ENCODE results near the gene PPP1R8. TPM values are rescaled to one million over a fixed set of nuclear protein-coding genes. Genes with fewer than 3 reads are reported as not detected.
"Not testable (repeated sequence)": the region's sequence is repeated elsewhere in the genome, so short reads cannot be mapped to it uniquely, and the experiment has no call there.

The PPP1R8 gene
- total RNA-seq, result 10 to 100 TPM; 28.3 to 52.0 TPM

- peaks cover 11 to 19% of the 10 kb centered on the region in 2 donors for H3K36me3 Mint-ChIP-seq
Observed at GRCh38 chr1:27830621-27831440, at the start of gene PPP1R8. Gene PPP1R8 (plus strand): TSS chr1:27830782. CDS start chr1:27830836, 54 bp downstream.

GRCh38 chr1:27782950-27783349, 47.6 kb upstream of the PPP1R8 start:
- DNase-seq (ENCODE audit: low spot score in 2 of 2) (no peak), ATAC-seq (no peak)
- no peaks in the 10 kb centered on the region for H3K9me3 Mint-ChIP-seq
- no peaks in the 10 kb centered on the region for H3K36me3 Mint-ChIP-seq
- H3K27ac Mint-ChIP-seq, result no peak overlapping the region

More at GRCh38 chr1:27830621-27831440, at the start of gene PPP1R8:
- Mint-ChIP-seq H3K27ac (peak within 1 kb of the TSS; percentile 95), H3K9me3 (no peaks in the 10 kb centered on the region)
- DNase-seq (ENCODE audit: low spot score in 2 of 2), result peak; percentile 88
- ATAC-seq, result peak; percentile 97 to 99

DNA sequence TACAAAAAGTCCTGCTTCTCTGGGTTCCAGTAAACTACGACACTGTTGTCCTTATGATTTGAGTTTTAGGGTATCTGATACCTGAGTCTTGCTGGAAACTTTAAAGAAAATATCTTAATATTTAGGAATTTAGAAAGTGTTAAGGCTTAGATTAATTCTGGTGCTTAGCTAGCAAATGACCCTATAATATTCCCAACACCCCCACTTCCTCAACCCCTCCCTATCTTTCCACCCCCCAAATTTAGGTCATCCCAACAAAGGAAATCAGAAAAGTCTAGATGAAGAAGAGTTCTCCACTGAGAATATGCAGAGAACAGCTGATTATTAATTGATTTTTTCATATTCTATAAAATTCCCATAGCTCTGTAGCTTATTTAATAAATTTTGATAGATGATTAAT, 45.9 kb upstream of the PPP1R8 start:
- Mint-ChIP-seq H3K36me3 (peaks cover 1 to 8% of the 10 kb centered on the region in 2 donors), H3K27ac (no peak overlapping the region), H3K9me3 (no peaks in the 10 kb centered on the region)
- DNase-seq (ENCODE audit: low spot score in 2 of 2) (no peak), ATAC-seq (no peak)

- Mint-ChIP-seq H3K36me3 (peaks cover 8 to 16% of the 10 kb centered on the region in 2 donors), H3K9me3 (no peaks in the 10 kb centered on the region), H3K27ac (no peak overlapping the region)
- ATAC-seq (no peak), DNase-seq (ENCODE audit: low spot score in 2 of 2) (no peak)
Observed at GRCh38 chr1:27785781-27786455, 44.7 kb upstream of the PPP1R8 start.

DNA sequence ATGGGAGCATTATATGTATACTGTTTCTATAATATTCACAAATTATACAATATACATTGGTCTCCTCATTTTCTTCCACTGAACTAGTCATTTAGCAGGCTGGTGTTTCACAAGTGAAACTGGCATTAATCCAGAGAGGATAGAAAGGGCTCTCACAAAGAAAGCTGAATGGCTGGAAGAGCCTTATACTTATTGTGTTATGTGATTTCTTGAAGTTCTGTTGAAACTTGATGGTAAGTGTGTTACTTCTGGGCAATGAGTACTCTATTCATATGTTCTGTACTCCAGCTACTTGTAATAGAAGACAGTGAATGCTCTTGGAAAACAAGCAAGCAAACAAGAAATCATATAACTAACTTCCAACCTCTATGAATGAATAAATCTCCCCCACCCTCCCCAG, 42.7 kb upstream of the PPP1R8 start:
- Mint-ChIP-seq H3K36me3 (peaks cover 8 to 20% of the 10 kb centered on the region in 2 donors), H3K9me3 (no peaks in the 10 kb centered on the region), H3K27ac (no peak overlapping the region)
- DNase-seq (ENCODE audit: low spot score in 2 of 2), result no peak
- ATAC-seq, result no peak

- H3K9me3 Mint-ChIP-seq, result no peaks in the 10 kb centered on the region
Observed at GRCh38 chr1:27789540-27790041, 41.0 kb upstream of the PPP1R8 start.

DNA sequence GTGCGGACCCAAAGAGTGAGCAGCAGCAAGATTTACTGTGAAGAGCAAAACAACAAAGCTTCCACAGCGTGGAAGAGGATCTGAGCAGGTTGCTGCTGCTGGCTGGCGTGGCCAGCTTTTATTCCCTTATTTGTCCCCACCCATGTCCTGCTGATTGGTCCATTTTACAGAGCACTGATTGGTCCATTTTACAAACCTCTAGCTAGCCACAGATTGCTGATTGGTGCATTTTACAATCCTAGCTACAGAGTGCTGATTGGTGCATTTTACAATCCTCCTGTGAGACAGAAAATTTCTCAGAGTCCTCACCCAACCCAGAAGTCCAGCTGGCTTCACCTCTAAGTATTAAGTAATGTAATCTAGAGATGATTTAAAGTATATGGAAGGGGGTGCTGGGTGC, 40.3 kb upstream of the PPP1R8 start:
- DNase-seq (ENCODE audit: low spot score in 2 of 2); ATAC-seq; H3K9me3 Mint-ChIP-seq; H3K27ac Mint-ChIP-seq: not testable (repeated sequence)
- H3K36me3 Mint-ChIP-seq, result peaks cover 8 to 25% of the 10 kb centered on the region in 2 donors

More at GRCh38 chr1:27789540-27790041, 41.0 kb upstream of the PPP1R8 start:
- H3K27ac Mint-ChIP-seq, result no peak overlapping the region
- DNase-seq (ENCODE audit: low spot score in 2 of 2) (no peak), ATAC-seq (no peak)
- peaks cover 8 to 25% of the 10 kb centered on the region in 2 donors for H3K36me3 Mint-ChIP-seq

DNA sequence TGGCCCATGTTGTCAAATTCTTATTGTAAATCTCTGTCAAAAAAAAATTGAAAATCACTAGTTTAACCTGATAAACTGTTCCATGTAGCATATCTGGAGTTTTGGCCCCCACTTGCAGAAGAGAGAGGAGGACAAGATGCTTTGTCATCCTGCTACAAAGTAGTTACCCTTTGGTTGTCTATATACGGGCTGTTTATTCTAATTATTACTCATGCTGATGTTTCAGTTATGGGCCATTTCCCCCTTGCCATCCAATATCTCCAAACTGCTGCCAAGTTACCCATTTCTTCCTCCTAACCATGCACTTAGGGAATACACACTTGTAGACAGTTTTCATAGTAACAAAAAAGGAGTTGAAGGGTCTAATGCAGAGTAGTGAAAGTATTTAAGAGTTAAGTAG, 35.0 kb upstream of the PPP1R8 start:
- DNase-seq (ENCODE audit: low spot score in 2 of 2), result no peak

GRCh38 chr1:27804791-27805190, 25.8 kb upstream of the PPP1R8 start:
- peaks cover 4 to 20% of the 10 kb centered on the region in 2 donors for H3K36me3 Mint-ChIP-seq
- ATAC-seq, result peak in 1 of 2 donors; percentile 81
- no peak overlapping the region for H3K27ac Mint-ChIP-seq
- no peaks in the 10 kb centered on the region for H3K9me3 Mint-ChIP-seq
- DNase-seq (ENCODE audit: low spot score in 2 of 2), result no peak

More for the DNA sequence above, 35.0 kb upstream of the PPP1R8 start:
- Mint-ChIP-seq H3K27ac (peak overlapping the region in 1 of 2 donors; percentile 25), H3K9me3 (no peaks in the 10 kb centered on the region), H3K36me3 (peaks cover 6 to 22% of the 10 kb centered on the region in 2 donors)
- ATAC-seq, result no peak

DNA sequence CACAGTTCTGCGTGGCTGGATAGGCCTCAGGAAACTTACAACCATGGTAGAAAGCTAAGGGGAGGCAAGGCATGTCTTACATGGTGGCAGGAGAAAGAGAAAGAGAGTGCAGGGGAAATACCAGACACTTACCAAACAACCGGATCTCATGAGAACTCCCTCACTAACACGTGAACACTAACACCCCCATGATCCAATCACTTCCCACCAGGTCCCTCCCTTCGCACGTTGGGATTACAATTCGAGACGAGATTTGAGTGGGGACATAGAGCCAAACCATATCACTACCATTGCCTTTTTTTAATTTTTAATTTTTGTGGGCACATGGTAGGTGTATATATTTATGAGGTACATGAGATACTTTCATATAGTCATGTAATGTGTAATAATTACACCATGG, 23.8 kb upstream of the PPP1R8 start:
- ATAC-seq (no peak), DNase-seq (ENCODE audit: low spot score in 2 of 2) (no peak)
- peaks cover 4 to 23% of the 10 kb centered on the region in 2 donors for H3K36me3 Mint-ChIP-seq
- no peak overlapping the region for H3K27ac Mint-ChIP-seq
- no peaks in the 10 kb centered on the region for H3K9me3 Mint-ChIP-seq

DNA sequence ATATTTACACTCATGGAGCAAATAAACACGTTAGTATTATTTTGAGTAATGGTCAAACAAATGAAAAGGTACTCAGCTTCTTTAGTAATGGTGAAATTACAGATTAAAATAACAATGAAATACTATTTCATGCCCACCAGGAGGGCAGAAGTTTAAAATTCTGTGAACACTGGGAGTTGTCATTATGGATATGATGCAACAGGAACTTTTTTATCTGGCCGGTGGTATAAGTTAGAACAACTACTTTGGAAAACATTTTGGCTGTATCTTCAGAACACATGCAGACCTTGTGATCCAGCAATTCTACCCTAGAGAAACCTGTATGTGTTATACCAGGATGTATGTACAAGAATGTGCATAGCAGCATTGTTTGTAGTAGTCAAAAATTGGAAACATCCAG, 23.2 kb upstream of the PPP1R8 start:
- DNase-seq (ENCODE audit: low spot score in 2 of 2), result no peak
- Mint-ChIP-seq H3K27ac (peak overlapping the region in 1 of 2 donors; percentile 7), H3K9me3 (no peaks in the 10 kb centered on the region), H3K36me3 (peaks cover 4 to 26% of the 10 kb centered on the region in 2 donors)
- no peak for ATAC-seq

DNA sequence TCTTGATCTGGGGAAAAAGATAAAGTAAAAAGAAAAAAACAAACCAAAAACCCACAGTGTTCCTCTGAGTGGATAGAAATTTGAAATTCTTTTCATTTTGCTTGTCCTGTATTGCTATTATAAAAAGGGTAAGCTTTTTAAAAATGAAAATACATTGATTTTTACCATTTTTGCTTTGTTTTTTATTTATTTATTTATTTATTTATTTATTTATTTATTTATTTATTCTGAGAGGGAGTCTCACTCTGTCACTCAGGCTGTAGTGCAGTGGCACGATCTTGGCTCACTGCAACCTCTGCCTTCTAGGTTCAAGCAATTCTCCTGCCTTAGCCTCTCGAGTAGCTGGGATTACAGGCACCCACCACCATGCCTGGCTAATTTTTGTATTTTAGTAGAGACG, 22.5 kb upstream of the PPP1R8 start:
- peak overlapping the region in 1 of 2 donors; percentile 79 for H3K27ac Mint-ChIP-seq
- ATAC-seq; DNase-seq (ENCODE audit: low spot score in 2 of 2); H3K9me3 Mint-ChIP-seq: not testable (repeated sequence)
- peaks cover 3 to 22% of the 10 kb centered on the region in 2 donors for H3K36me3 Mint-ChIP-seq

DNA sequence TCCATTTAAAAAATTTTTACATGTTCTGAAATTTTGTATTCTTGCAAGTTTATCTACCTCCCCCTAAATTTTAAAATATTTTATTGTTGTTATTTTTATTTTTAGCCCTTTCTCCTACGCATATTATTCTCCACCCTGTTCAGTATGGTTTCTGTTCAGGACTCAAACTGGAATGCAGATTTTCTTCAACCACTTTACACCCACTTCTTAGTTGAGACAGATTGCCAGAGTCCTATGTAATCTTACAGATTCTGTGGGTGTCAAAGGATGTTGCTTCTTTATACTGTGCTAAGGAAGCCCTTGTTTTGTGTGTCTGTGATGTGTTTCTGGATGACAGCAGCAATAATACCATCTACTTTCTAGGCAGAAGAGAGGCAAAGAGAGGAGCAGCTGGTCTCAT, 20.7 kb upstream of the PPP1R8 start:
- Mint-ChIP-seq H3K9me3 (no peaks in the 10 kb centered on the region), H3K27ac (no peak overlapping the region), H3K36me3 (peaks cover 0 to 13% of the 10 kb centered on the region in 2 donors)
- ATAC-seq (no peak), DNase-seq (ENCODE audit: low spot score in 2 of 2) (no peak)

DNA sequence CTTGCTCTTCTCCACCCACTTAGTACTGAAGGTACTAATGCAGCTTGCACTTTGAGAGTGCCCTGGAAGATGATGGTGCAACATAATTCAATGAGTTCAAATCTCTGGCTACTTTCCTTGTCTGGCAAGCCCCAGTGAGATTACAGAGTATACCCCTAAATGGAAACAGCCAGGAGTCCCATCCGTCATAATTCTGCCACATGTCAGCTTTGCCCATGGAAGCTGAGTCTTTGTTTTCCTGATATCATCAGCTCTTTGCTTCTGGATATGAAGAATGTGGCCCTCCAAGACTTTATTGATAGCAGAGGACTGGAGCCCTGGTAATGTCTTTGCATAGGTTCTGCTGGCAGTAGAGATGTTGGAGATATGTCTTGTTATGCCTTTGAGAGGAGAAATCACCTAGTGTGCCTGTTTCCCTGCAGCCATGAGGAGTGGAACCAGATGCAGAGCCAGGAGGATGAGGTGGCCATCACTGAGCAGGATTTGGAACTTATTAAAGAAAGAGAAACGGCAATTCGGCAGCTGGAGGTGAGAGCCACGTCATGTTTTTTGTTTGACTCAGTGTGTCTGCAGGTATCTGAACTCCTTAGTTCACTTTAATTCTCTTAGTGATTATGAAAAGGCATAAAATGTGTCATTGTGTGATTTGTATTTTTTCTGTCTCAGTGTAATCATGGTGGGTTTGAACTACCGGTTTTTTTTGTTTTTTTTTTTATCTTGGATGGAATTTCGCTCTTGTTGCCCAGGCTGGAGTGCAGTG, 18.7 kb upstream of the PPP1R8 start:
- Mint-ChIP-seq H3K9me3 (no peaks in the 10 kb centered on the region), H3K36me3 (peaks cover 0 to 12% of the 10 kb centered on the region in 2 donors), H3K27ac (peak overlapping the region in 1 of 2 donors; percentile 78)
- ATAC-seq (peak in 1 of 2 donors; percentile 24), DNase-seq (ENCODE audit: low spot score in 2 of 2) (no peak)

DNA sequence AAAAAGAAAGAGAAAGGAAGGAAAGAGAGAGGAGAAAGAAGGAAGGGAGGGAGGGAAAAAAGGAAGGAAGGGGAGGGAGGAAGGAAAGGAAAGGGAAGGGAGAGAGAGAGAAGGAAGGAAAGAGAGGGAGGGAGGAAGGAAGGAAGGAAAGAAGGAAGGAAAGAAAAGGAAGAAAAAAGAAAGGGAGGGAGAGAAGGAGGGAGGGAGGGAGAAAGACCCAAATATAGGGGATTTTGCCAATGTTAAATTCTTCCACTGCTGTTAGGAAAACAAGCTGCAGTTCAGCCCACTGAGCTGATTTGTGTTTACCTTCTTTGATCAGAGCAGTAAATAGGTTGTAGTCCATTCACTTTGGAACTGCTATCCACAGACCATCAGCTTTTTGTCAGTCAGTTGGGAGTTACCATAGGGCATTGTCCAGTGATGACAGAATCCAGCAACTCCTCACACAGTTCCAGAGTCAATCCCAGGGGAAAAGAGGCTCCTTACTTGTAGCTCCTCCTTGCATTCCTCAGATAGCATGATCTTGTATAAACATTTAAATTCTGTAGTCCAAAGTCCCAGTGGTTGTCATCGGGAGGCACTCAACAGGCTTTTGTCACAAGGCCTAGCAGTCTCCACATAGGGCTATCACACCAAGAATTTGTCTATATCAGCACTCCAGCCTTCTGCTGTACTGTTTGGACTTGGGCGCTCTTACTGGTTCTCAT, 13.5 kb upstream of the PPP1R8 start:
- Mint-ChIP-seq H3K9me3 (no peaks in the 10 kb centered on the region), H3K27ac (peak overlapping the region in 1 of 2 donors; percentile 8), H3K36me3 (peaks cover 8 to 22% of the 10 kb centered on the region in 2 donors)
- DNase-seq (ENCODE audit: low spot score in 2 of 2) (no peak), ATAC-seq (no peak)

GRCh38 chr1:27821761-27822315, 8.7 kb upstream of the PPP1R8 start:
- no peak for DNase-seq (ENCODE audit: low spot score in 2 of 2)
- peaks cover 8 to 27% of the 10 kb centered on the region in 2 donors for H3K36me3 Mint-ChIP-seq
- H3K9me3 Mint-ChIP-seq, result no peaks in the 10 kb centered on the region
- no peak for ATAC-seq
- H3K27ac Mint-ChIP-seq, result no peak overlapping the region

Data from activated naive CD4-positive, alpha-beta T cell treated with anti-CD3 and anti-CD28 coated beads, Interleukin-2, amount 50 U/mL, for 72 hours (primary cell).